GM21423 (cell line): ENCODE data around the gene AUH.
"Not testable (repeated sequence)": the region's sequence is repeated elsewhere in the genome, so short reads cannot be mapped to it uniquely, and the experiment has no call there.

Experiments
- ATAC-seq: cut with Tn5 transposase; IDR thresholded peaks from one replicate; pipeline ENCODE4 v1.9.1; 2021; ENCODE audit warnings: mild to moderate bottlenecking, moderate library complexity; ENCODE audit not compliant: unreplicated experiment

The AUH gene

GRCh38 chr9:91379426-91379825 lies 17.7 kb upstream of the AUH start:
- no peak for ATAC-seq

DNA sequence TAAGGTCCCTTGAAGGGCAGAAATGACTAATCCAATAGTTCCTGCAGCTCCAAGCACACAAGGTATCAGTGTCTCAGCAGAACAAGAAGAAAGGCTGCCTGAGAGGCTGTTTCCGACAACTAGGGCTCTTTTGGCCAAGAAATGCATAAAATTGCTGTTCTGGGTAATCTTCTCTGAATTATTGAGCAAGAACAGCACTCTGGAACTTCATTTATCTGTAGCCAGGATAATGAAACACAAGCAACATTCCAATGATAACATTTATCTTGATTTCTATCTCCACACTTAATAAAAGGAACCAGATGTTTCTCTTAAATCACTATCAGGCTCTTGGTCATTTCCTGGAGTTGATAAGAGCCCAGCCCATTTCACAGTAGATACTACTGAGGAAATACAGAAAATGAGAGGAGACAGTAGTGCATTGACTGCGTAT lies 17.0 kb upstream of the AUH start:
- ATAC-seq = no peak

DNA sequence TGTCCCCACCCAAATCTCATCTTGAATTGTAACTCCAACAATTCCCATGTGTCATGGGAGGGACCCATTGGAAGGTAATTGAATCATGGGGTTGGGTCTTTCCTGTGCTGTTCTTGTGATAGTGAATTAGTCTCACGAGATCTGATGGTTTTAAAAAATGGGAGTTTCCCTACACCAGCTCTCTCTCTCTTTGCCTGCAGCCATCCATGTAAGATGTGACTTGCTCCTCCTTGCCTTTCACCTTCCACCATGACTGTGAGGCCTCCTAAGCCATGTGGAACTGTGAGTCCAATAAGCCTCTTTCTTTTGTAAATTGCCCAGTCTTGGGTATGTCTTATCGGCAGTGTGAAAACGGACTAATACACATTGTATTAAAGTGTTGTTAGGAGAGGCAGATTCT lies 16.3 kb upstream of the AUH start:
- ATAC-seq = not testable (repeated sequence)

DNA sequence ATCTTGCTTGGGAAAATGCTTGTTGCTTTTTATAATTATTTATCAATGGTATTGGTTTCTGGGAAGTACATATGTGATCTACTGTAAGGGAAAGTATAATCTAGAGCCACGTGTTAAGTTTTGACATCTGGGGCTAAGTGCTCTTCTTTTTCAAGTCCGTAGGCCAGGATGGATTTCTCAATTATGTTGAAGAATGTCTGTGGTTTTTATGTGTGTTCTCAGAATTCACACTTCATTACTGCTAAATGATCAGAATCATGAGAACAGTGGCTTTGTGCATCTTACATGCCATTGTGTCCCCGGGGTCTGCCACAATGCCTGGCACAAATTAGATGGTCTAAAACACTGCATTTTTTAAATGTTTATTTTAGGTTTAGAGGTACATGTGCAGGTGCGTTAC lies 14.5 kb upstream of the AUH start:
- ATAC-seq = no peak

- ATAC-seq = no peak
Measured at GRCh38 chr9:91374939-91375338, 13.2 kb upstream of the AUH start.

- ATAC-seq = no peak
Measured at GRCh38 chr9:91371894-91372293, 10.2 kb upstream of the AUH start.

- not testable (repeated sequence) for ATAC-seq
Measured at GRCh38 chr9:91370006-91370405, 8.3 kb upstream of the AUH start.

GRCh38 chr9:91364702-91365101 lies 3.0 kb upstream of the AUH start:
- ATAC-seq = no peak

DNA sequence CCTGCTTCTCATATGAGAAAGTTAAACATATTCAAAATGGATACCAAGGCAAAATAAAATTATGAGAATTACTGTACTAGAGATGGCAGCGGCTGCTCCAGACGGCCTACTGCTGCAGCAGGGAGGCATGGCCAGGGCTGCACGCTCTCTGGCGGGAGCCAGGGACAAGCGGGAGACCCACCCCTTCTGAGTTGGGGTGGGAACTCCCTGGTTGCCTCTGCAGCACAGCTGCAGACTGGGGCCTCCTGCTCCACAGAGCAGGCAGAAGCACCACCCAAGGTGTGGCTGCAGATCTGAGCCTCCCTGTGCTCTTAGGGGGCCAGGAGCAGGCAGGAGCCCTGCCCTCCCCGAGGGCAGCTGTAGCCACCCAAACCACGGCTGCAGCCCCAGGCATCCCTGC lies 2.3 kb upstream of the AUH start:
- no peak for ATAC-seq

GRCh38 chr9:91362051-91362611 lies 413 bp upstream of the AUH start:
- ATAC-seq = no peak

DNA sequence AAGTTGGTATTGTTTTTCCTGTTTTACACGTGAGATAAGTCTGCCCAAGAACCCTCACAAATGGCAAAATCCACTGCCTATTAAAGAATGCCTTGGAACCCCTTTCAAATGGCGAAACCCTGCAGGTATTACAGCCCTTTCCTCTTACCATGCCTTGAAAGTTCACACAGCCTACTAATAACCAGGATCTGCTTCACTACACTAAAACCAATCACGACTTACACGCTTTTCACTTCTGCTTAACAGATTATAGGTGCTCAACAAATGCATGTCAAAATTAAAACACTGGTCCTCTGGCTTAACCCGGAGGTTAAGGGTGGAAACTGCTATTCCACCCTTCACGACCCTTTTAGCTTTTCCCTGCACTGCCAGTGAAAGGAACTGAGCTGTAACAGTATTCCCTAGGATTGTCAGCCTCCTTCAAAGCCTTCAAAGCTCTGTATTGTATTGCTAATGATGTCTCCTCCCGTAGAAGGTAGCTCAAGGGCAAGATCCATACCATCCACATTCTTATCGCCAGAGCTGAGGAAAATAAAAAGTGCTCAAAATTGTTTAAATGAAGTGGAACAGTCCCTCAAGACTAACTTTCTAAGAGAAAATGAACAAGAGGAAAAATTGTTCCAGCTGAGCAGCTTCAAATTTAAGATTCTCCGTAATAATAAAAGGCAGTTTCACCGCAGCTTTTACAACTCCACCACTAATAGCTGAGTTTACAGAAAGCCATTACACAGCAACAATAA lies 997 bp downstream of the AUH start:
- ATAC-seq = no peak

DNA sequence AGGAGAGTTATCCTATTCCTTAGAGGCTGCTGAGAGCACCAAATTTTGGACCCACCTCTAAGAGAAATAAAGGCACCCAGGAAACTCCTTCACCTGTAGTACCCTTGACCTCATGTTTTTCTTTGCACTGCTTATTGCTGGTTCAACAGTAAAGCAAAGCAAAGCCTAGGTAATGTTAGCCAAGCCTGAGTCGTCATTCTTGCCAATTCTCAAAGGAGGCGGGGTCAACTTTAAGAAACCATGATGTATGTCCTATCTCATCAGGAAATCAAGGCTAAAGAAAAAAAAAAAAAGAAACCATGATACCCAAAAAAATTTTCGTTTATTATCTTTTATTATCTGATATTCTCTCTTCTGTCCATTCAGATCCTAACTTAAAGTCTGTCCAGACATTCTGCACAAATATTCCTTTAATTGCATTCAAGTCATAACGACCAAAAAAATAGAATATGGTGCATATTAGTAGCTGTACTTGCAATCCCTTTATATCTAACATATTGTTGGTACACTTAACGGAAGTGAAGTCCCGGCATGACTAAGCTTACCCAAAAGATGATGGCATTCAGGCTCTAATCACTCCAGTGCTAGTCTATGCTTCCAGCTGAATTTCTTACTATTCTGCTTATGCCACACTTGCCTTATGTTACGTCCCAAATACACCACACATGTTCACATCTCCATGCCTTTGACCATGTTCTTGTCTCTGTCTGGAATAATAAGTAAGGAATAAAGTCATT lies 1.8 kb downstream of the AUH start:
- ATAC-seq = no peak

GRCh38 chr9:91359083-91359482 lies 2.6 kb downstream of the AUH start:
- ATAC-seq = no peak

GRCh38 chr9:91354881-91355280 lies 6.8 kb downstream of the AUH start:
- no peak for ATAC-seq

DNA sequence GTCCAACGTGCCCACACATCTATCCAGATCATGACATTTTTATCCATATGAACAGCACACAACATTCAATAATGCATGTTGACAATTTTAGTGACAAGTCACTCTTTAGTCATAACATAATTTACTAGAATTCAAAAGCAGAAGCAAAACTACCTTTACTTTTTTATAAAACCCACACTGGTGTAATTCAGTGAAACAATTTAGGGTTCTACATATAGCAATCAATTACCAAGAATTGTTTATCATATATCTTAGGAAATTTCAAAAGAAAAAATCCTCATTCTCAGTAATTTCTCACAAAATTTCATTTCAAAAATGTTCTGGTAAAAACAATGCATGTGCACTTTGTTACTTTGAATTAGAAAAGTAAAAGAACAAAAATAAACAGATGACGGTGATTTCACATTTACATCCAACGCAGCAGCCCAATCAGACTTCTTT lies 12.6 kb downstream of the AUH start:
- ATAC-seq = no peak

DNA sequence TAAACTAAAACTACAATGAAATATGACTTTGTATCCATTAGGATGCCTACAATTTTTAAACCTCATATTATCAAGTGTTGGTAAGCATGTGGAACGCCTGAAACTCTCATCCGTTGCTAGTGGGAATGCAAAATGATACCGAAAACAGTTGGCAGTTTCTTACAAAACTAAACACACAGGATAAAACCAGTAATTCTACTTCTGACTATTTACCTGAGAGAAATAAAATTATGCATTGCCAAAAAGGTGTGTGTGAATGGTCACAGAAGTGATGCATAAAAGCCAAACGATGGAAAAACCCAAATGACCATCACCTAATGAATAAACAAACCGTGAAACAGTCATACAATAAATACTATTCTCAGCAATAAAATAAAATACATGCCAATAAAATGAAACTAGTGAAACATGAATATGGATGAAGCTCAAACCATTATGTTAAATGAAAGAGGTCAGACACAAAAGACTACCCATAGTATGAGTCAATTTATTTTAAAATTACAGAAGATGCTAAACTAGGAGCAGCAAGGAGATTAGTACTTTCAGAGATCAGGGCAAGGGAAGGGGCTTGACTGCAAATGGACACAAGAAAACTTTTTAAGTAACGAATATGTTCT lies 13.4 kb downstream of the AUH start:
- no peak for ATAC-seq

DNA sequence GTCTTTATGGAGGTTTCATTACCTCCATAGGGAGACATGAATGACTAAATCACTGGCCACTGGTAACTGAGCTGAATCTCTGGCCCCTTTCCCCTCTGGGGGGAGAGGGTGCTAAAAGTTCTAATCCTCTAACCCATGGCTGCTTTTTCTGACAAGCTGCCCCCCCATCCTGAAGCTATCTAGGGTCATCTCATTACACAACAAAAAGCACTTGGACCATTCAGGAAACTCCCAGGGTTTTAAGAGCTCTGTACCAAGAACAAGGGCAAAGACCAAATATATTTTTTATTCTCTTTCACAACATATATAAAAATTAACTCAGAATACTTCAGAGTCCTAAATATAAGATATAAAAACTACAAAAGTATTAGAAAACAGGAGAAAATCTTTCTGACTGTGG lies 14.3 kb downstream of the AUH start:
- no peak for ATAC-seq

DNA sequence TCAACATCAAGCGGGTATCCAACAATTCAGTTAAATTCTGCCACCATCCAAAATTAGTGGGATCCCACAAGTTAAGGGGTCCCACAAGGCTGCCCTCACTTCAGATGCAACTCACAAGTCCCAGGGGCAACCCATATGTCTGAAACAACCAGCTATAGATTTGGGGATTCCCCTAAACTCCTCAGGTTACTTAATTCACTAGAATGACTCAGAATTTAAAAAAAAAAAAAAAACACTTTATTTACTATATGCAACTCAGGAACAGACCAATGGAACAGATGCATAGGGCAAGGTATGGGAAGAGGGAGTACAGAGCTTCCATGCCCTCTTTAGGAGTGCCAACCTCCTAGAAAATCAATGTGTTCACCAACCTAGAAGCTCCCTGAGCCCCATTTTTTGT lies 15.1 kb downstream of the AUH start:
- no peak for ATAC-seq

GRCh38 chr9:91345978-91346377 lies 15.7 kb downstream of the AUH start:
- no peak for ATAC-seq

DNA sequence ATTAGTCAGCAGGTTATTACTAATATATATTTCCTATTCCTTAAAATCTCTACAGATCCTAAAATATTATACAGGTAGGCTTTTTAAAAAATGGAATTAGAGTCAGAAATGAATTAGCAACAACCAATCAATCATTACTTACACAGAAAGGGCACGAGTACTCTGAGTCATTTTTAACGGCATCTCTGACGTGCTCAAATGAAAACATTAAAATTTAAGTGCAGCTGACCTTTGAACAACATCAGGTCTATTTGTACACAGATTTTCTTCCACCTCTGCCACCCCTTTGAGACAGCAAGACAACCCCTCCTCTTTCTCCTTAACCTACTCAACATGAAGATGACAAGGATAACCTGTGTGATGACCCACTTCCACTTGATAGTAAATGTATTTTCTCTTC lies 19.1 kb downstream of the AUH start:
- ATAC-seq = no peak

- no peak for ATAC-seq
Measured at GRCh38 chr9:91341749-91342148, 20.0 kb downstream of the AUH start.

GRCh38 chr9:91341258-91341746 lies 20.4 kb downstream of the AUH start:
- ATAC-seq = no peak
